DOHH2 (cell line): ENCODE data around the gene ANP32B.

Experiments
- H3F3A ChIP-seq: fragments of 200-600 bp; sonication (generic), shearing (Covaris generic); 2 replicates; pipeline ENCODE4 v1.6.0; 2016; ENCODE audit warnings: antibody characterized with exemption, mild to moderate bottlenecking; ENCODE audit not compliant: control insufficient read depth, insufficient read depth
- H3K27ac ChIP-seq: fragments of 200-600 bp; sonication (generic); 2 replicates; pipeline ENCODE4 v1.5.1; 2014; ENCODE audit warnings: low read depth, mild to moderate bottlenecking, low read length, moderate library complexity
- H3K27me3 ChIP-seq: fragments of 200-600 bp; sonication (generic); 2 replicates; pipeline ENCODE4 v1.6.1; 2014; ENCODE audit warnings: mild to moderate bottlenecking, low read length, mixed read lengths; ENCODE audit not compliant: control insufficient read depth
- H3K36me3 ChIP-seq: fragments of 200-600 bp; sonication (generic); 2 replicates; pipeline ENCODE4 v1.6.1; 2014; ENCODE audit warnings: mild to moderate bottlenecking, low read length, moderate library complexity, mixed read lengths; ENCODE audit not compliant: control insufficient read depth
- H3K4me1 ChIP-seq: fragments of 200-600 bp; sonication (generic); 2 replicates; pipeline ENCODE4 v1.6.1; 2014; ENCODE audit warnings: mild to moderate bottlenecking, low read length, mixed read lengths; ENCODE audit not compliant: control insufficient read depth
- H3K4me2 ChIP-seq: fragments of 200-600 bp; sonication (generic); 2 replicates; pipeline ENCODE4 v1.6.0; 2014; ENCODE audit warnings: mild to moderate bottlenecking, low read length, moderate library complexity
- H3K4me3 ChIP-seq: fragments of 200-600 bp; sonication (generic); 2 replicates; pipeline ENCODE4 v1.5.1; 2014; ENCODE audit warnings: mild to moderate bottlenecking, low read length, mixed read lengths
- H3K79me2 ChIP-seq: fragments of 200-600 bp; sonication (generic); 2 replicates; pipeline ENCODE4 v1.6.1; 2014; ENCODE audit warnings: mild to moderate bottlenecking, low read length, mixed read lengths; ENCODE audit not compliant: control insufficient read depth
- H3K9me2 ChIP-seq: fragments of 200-600 bp; sonication (generic); replicated peaks from 2 replicates; pipeline ENCODE4 v1.6.1; 2014; ENCODE audit warnings: mild to moderate bottlenecking, low read length, mixed read lengths; ENCODE audit not compliant: control insufficient read depth
- H3K9me3 ChIP-seq: fragments of 200-600 bp; sonication (generic); 2 replicates; pipeline ENCODE4 v1.6.1; 2014; ENCODE audit warnings: antibody characterized with exemption, low read length, mixed read lengths; ENCODE audit not compliant: control insufficient read depth, insufficient read depth
- H4K20me1 ChIP-seq: fragments of 200-600 bp; sonication (generic); 2 replicates; pipeline ENCODE4 v1.6.0; 2014; ENCODE audit warnings: low read depth, mild to moderate bottlenecking, antibody characterized with exemption, low read length, moderate library complexity; ENCODE audit not compliant: control insufficient read depth, insufficient read depth
- EZH2phosphoT487 ChIP-seq: fragments of 200-600 bp; sonication (generic); IDR thresholded peaks from 2 replicates; pipeline ENCODE4 v1.6.1; 2017; ENCODE audit warnings: borderline replicate concordance, mild to moderate bottlenecking, antibody characterized with exemption, low read length, moderate library complexity, mixed read lengths
- TF ChIP-seq, protein P1 (sequence below): fragments of 200-600 bp; sonication (generic); IDR thresholded peaks from one replicate; pipeline ENCODE4 v1.5.1; 2014; ENCODE audit warnings: antibody characterized with exemption, mild to moderate bottlenecking, low read depth, low read length; ENCODE audit not compliant: poor library complexity, severe bottlenecking

ANP32B gene

DNA sequence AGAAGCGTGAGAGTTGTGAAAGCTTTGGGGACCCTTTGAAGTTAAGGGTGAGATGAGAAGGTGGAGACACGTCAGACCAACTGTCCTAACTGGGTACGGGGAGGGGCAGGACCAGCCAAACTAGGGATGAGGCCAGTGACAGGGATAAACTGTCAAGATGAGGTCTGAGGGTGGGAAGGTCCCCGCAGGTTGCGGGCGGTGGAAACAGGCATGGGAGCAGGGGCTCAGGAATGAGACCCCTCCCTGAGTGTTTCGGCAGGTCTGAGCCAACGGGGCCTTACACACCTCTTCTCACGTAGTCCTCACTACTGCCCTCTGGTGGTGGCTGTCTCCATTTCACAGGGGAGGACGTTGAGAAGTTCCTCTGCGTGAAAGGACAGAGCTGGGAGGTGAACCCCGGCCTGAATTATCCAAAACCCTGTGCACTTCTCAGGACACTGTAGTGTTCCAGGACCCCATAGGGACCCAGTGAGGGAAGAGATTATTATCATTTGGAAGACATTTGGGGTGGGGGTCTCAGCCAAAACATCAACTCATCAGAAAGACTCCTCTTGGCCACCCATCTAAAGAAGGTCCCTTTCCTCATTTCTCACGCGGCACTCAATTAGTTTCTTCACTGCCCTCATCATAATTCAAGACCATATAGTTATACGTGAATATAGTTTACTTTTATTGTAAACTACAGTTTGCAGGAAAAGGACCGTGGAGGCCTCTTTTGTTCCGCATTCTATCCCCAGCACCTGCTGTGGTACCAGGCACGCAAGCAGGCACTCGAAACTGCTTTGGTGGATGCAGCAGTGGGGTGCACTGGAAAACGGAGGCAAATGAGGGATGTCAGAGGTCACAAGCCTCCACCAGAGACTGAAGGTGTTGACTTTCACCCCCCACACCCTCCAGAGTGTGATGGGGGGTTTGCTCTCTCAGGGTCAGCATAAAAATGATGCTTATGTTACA is 51.7 kb downstream of the ANP32B start:
- no peaks in the 10 kb centered on the region for H3K79me2 ChIP-seq
- peaks cover 100% of the 10 kb centered on the region for H3K4me1 ChIP-seq
- no peaks in the 10 kb centered on the region for H3K27me3 ChIP-seq
- TF ChIP-seq, protein P1, sequence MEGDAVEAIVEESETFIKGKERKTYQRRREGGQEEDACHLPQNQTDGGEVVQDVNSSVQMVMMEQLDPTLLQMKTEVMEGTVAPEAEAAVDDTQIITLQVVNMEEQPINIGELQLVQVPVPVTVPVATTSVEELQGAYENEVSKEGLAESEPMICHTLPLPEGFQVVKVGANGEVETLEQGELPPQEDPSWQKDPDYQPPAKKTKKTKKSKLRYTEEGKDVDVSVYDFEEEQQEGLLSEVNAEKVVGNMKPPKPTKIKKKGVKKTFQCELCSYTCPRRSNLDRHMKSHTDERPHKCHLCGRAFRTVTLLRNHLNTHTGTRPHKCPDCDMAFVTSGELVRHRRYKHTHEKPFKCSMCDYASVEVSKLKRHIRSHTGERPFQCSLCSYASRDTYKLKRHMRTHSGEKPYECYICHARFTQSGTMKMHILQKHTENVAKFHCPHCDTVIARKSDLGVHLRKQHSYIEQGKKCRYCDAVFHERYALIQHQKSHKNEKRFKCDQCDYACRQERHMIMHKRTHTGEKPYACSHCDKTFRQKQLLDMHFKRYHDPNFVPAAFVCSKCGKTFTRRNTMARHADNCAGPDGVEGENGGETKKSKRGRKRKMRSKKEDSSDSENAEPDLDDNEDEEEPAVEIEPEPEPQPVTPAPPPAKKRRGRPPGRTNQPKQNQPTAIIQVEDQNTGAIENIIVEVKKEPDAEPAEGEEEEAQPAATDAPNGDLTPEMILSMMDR, result peak; percentile 82
- TF ChIP-seq EZH2phosphoT487, result no peak
- peaks cover 44% of the 10 kb centered on the region for H3F3A ChIP-seq
- no peaks in the 10 kb centered on the region for H3K36me3 ChIP-seq
- H3K9me2 ChIP-seq, result no peaks in the 10 kb centered on the region
- no peaks in the 10 kb centered on the region for H3K9me3 ChIP-seq
- H3K4me2 ChIP-seq, result peak overlapping the region; percentile 64
- no peaks in the 10 kb centered on the region for H4K20me1 ChIP-seq
- peak overlapping the region; percentile 93 for H3K27ac ChIP-seq
- H3K4me3 ChIP-seq, result peak overlapping the region; percentile 57

DNA sequence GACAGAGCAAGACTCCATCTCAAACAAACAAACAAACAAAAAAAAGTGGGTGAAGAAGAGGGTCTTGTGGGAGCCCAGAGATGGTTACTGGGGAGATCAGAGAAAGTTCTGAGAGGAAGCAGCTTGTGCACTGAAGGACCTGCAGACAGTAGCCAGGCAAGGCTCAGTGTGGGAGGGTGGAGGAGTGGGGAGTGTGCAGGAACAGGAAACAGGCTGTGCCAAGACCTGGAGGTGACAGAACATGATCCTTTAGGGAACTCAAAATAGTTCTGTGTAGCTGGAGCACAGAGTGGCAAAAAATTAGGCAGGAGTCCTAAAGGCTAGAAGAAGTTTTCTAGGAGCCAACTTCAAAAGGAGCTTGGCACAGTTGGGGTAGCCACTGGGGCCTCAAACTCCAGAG is 54.2 kb downstream of the ANP32B start:
- Histone ChIP-seq H3K79me2 (no peaks in the 10 kb centered on the region), H3K27me3 (no peaks in the 10 kb centered on the region), H3K36me3 (no peaks in the 10 kb centered on the region), H3K27ac (peak overlapping the region; percentile 32; the same call in 1 of the 2 replicates), H3K4me1 (peaks cover 100% of the 10 kb centered on the region), H3K9me2 (no peaks in the 10 kb centered on the region), H3F3A (peaks cover 37% of the 10 kb centered on the region), H3K4me2 (peak overlapping the region; percentile 10; the same call in 1 of the 2 replicates), H4K20me1 (no peaks in the 10 kb centered on the region), H3K4me3 (no peak overlapping the region), H3K9me3 (no peaks in the 10 kb centered on the region)
- TF ChIP-seq, protein P1, result no peak
- no peak for TF ChIP-seq EZH2phosphoT487

DNA sequence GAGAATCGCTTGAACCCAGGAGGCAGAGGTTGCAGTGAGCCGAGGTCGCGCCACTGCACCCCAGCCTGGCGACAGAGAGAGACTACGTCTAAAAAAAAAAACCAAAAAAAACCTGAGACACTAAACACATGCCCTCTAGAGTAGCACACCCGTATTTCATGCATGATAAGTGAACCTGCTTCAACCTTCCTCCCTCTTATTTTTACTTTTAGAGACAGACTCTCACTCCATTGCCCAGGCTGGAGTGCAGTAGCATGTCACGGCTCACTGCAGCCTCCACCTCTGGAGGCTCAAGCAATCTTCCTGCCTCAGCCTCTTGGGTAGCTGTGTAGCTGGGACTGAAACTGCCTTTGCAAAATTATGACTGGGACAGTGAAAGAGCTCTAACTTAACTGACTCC is 55.8 kb downstream of the ANP32B start:
- no peaks in the 10 kb centered on the region for H3K36me3 ChIP-seq
- no peak for TF ChIP-seq EZH2phosphoT487
- TF ChIP-seq, protein P1, result peak; percentile 30
- H3F3A ChIP-seq, result peaks cover 43% of the 10 kb centered on the region
- peak overlapping the region; percentile 74 for H3K4me3 ChIP-seq
- H3K4me2 ChIP-seq, result peak overlapping the region; percentile 73
- H3K27ac ChIP-seq, result peak overlapping the region; percentile 97
- H3K79me2 ChIP-seq, result no peaks in the 10 kb centered on the region
- peaks cover 100% of the 10 kb centered on the region for H3K4me1 ChIP-seq
- no peaks in the 10 kb centered on the region for H3K27me3 ChIP-seq
- H3K9me2 ChIP-seq, result no peaks in the 10 kb centered on the region
- H4K20me1 ChIP-seq, result no peaks in the 10 kb centered on the region
- peaks cover 2% of the 10 kb centered on the region; the same call in 1 of the 2 replicates for H3K9me3 ChIP-seq
